HEK293T (cell line): ENCODE measurements around the gene FSTL4.

ENCODE experiments used
- ARNT ChIP-seq: fragments of 450-650 bp; IDR thresholded peaks from 2 replicates; pipeline ENCODE4 v1.6.1; 2017; ENCODE audit warnings: mild to moderate bottlenecking
- BHLHE40 ChIP-seq: fragments of 450-650 bp; IDR thresholded peaks from 2 replicates; pipeline ENCODE4 v1.6.1; 2016; ENCODE audit warnings: mild to moderate bottlenecking, moderate library complexity, borderline replicate concordance
- CTBP1 ChIP-seq: fragments of 450-650 bp; IDR thresholded peaks from 2 replicates; pipeline ENCODE4 v1.6.1; 2016; ENCODE audit warnings: borderline replicate concordance
- FOXA1 ChIP-seq: fragments of 450-650 bp; IDR thresholded peaks from 2 replicates; pipeline ENCODE4 v1.6.1; 2016; ENCODE audit warnings: mild to moderate bottlenecking
- FOXM1 ChIP-seq: fragments of 450-650 bp; IDR thresholded peaks from 2 replicates; pipeline ENCODE4 v1.6.1; 2017; ENCODE audit warnings: mild to moderate bottlenecking, borderline replicate concordance
- HDGF ChIP-seq: fragments of 450-650 bp; IDR thresholded peaks from 2 replicates; pipeline ENCODE4 v1.6.1; 2017; ENCODE audit warnings: antibody characterized with exemption, borderline replicate concordance
- LEF1 ChIP-seq: fragments of 450-650 bp; IDR thresholded peaks from 2 replicates; pipeline ENCODE4 v1.6.1; 2017; ENCODE audit warnings: mild to moderate bottlenecking, borderline replicate concordance
- NFRKB ChIP-seq: fragments of 450-650 bp; IDR thresholded peaks from 2 replicates; pipeline ENCODE4 v1.6.1; 2016; ENCODE audit warnings: mild to moderate bottlenecking, moderate library complexity
- SP1 ChIP-seq: fragments of 450-650 bp; IDR thresholded peaks from 2 replicates; pipeline ENCODE4 v1.6.1; 2017
- TF ChIP-seq, protein P1 (sequence below): fragments of 450-650 bp; IDR thresholded peaks from 2 replicates; pipeline ENCODE4 v1.6.1; 2016

DNA sequence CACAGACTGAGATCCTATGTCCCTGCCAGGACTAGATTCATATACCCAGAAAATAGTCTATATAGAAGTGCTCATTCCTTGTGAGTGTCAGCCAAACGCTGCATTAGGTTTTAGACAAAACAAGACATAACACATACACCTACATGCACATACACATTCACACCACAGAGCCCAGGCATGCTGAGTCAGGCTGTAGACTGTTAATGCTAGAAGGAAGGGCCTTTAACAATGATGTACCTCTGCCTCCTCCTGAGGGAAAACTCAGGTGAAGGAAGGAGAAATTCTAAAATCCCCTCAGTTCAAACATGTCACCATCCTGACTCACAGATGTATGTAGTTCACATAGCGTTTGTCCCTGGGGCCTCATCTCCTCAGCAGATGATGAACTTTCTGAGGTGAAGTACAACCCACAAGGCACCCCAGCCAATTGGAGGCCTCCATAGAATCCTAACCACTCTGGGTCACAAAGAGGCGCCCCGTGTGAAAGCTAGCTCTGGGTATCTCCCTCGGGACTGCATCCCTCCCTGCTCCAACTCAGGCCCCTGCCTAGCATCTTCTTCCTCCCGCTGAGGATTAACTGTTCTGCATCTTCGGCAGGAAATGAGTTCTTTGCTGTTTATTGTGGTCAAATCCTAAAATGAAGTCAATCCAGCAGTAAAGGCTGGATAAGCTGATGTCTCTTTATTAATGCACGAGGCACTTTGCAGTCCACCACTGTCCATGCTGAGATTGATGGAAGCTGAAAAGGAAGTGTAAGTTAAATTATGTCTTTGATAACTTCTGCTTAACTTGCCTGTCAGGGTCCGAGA lies 40.8 kb upstream of the FSTL4 start:
- TF ChIP-seq, protein P1, sequence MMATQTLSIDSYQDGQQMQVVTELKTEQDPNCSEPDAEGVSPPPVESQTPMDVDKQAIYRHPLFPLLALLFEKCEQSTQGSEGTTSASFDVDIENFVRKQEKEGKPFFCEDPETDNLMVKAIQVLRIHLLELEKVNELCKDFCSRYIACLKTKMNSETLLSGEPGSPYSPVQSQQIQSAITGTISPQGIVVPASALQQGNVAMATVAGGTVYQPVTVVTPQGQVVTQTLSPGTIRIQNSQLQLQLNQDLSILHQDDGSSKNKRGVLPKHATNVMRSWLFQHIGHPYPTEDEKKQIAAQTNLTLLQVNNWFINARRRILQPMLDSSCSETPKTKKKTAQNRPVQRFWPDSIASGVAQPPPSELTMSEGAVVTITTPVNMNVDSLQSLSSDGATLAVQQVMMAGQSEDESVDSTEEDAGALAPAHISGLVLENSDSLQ = no peak
- TF ChIP-seq HDGF (no peak), CTBP1 (no peak), LEF1 (no peak), NFRKB (no peak), BHLHE40 (no peak), ARNT (no peak), SP1 (no peak), FOXA1 (no peak), FOXM1 (no peak)
